ENCODE measurements around the gene SEZ6L2. TPM values are rescaled to one million over a fixed set of nuclear protein-coding genes. Genes with fewer than 3 reads are reported as not detected.

Gene SEZ6L2
- total RNA-seq, 1 donor from 2014 or later, result 69.6 TPM

DNA sequence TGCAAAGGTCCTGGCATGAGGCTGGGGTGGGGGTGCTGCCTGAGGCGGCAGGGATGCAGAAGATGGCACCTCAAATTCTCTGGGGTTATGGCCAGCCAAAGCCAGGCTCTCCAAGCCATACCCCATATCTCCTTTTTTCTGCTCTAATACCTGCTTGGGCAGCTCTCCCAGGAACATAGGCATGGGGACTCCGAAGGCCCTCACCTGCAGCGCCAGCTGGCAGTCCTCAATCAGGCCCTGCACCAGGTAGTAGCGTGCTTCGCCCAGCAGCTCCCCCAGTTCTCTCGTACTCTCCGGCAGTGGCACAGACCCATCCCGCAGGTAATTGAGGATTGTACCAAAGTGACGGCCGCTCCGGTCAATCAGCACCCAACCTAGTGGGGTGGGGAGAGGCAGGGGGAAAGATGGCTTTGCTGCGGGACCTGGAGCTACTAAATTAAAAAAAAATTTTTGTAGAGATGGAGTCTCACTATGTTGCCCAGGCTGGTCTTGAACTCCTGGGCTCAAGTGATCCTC lies 23.7 kb upstream of the SEZ6L2 start:
- Histone ChIP-seq H2AFZ (ENCODE audit: low read depth, low read length) (no peak overlapping the region), H3K4me3 (ENCODE audit: insufficient read depth, low read depth, low read length) (no peak overlapping the region), H3K79me2 (ENCODE audit: insufficient read depth, low read length) (peaks cover 29% of the 10 kb centered on the region), H3K36me3 (ENCODE audit: insufficient read depth, low read length) (peaks cover 13% of the 10 kb centered on the region), H4K20me1 (ENCODE audit: insufficient read depth, low read length) (peaks cover 16% of the 10 kb centered on the region), H3K4me2 (ENCODE audit: low read length) (no peak overlapping the region), H3K4me1 (ENCODE audit: insufficient read depth, low read length) (peaks cover 17% of the 10 kb centered on the region), H3K9ac (ENCODE audit: low read length) (no peak overlapping the region), H3K27me3 (ENCODE audit: insufficient read depth, low read length) (no peaks in the 10 kb centered on the region), H3K9me3 (ENCODE audit: insufficient read depth, low read depth, low read length) (no peaks in the 10 kb centered on the region), H3K27ac (ENCODE audit: low read depth, low read length) (no peak overlapping the region)
- Mint-ChIP-seq H3K9me3 (ENCODE audit: unreplicated experiment) (no peaks in the 10 kb centered on the region), H3K4me3 (ENCODE audit: unreplicated experiment) (no peak overlapping the region), H3K27ac (ENCODE audit: unreplicated experiment) (no peak overlapping the region), H3K4me1 (ENCODE audit: low read depth, unreplicated experiment) (peaks cover 9% of the 10 kb centered on the region), H3K27me3 (ENCODE audit: low read depth, unreplicated experiment) (no peaks in the 10 kb centered on the region), H3K36me3 (ENCODE audit: low read depth, unreplicated experiment) (peaks cover 3% of the 10 kb centered on the region)
- FAIRE-seq (no peak), DNase-seq (ENCODE audit: low read depth) (no peak)
- TF ChIP-seq, protein P1, sequence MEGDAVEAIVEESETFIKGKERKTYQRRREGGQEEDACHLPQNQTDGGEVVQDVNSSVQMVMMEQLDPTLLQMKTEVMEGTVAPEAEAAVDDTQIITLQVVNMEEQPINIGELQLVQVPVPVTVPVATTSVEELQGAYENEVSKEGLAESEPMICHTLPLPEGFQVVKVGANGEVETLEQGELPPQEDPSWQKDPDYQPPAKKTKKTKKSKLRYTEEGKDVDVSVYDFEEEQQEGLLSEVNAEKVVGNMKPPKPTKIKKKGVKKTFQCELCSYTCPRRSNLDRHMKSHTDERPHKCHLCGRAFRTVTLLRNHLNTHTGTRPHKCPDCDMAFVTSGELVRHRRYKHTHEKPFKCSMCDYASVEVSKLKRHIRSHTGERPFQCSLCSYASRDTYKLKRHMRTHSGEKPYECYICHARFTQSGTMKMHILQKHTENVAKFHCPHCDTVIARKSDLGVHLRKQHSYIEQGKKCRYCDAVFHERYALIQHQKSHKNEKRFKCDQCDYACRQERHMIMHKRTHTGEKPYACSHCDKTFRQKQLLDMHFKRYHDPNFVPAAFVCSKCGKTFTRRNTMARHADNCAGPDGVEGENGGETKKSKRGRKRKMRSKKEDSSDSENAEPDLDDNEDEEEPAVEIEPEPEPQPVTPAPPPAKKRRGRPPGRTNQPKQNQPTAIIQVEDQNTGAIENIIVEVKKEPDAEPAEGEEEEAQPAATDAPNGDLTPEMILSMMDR (IDR thresholded peaks at IDR 0.05; ENCODE audit: insufficient read depth, low read depth, low read length), result no peak
- no peak for TF ChIP-seq EZH2 (IDR thresholded peaks at IDR 0.05; ENCODE audit: insufficient read depth, low read length)

DNA sequence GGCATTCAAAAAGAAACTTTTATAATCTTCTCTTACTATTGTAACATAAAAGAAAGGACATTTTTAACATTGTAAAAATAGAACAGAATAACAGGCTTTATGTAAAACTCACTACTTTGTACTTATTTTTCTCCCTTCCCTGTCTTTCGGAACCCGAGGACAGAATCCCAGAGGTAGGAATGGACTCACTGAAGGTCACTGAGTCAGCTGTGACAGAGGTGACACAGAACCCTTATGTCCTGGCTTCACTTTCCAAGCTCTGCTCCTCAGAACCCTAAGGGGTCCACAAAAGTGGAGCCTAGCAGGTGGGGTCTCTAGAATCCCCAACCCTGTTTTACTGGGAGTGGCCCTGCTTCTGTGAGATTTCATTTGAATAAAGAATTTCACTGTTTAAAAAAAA lies 23.0 kb upstream of the SEZ6L2 start:
- peaks cover 15% of the 10 kb centered on the region for H3K4me1 ChIP-seq (ENCODE audit: insufficient read depth, low read length)
- H3K27ac ChIP-seq (ENCODE audit: low read depth, low read length), result no peak overlapping the region
- H3K36me3 ChIP-seq (ENCODE audit: insufficient read depth, low read length), result peaks cover 13% of the 10 kb centered on the region
- peaks cover 29% of the 10 kb centered on the region for H3K79me2 ChIP-seq (ENCODE audit: insufficient read depth, low read length)
- H3K9me3 ChIP-seq (ENCODE audit: insufficient read depth, low read depth, low read length), result no peaks in the 10 kb centered on the region
- no peak overlapping the region for H3K4me2 ChIP-seq (ENCODE audit: low read length)
- H3K27me3 ChIP-seq (ENCODE audit: insufficient read depth, low read length), result no peaks in the 10 kb centered on the region
- TF ChIP-seq EZH2 (IDR thresholded peaks at IDR 0.05; ENCODE audit: insufficient read depth, low read length), result no peak
- TF ChIP-seq, protein P1 (IDR thresholded peaks at IDR 0.05; ENCODE audit: insufficient read depth, low read depth, low read length), result no peak
- H3K9me3 Mint-ChIP-seq (ENCODE audit: unreplicated experiment), result no peaks in the 10 kb centered on the region
- FAIRE-seq (no peak), DNase-seq (ENCODE audit: low read depth) (no peak)
- H4K20me1 ChIP-seq (ENCODE audit: insufficient read depth, low read length), result peaks cover 16% of the 10 kb centered on the region
- H3K4me3 ChIP-seq (ENCODE audit: insufficient read depth, low read depth, low read length), result no peak overlapping the region
- H3K27me3 Mint-ChIP-seq (ENCODE audit: low read depth, unreplicated experiment), result no peaks in the 10 kb centered on the region
- H3K4me3 Mint-ChIP-seq (ENCODE audit: unreplicated experiment), result peak overlapping the region; percentile 20
- peaks cover 8% of the 10 kb centered on the region for H3K36me3 Mint-ChIP-seq (ENCODE audit: low read depth, unreplicated experiment)
- H2AFZ ChIP-seq (ENCODE audit: low read depth, low read length), result no peak overlapping the region
- H3K4me1 Mint-ChIP-seq (ENCODE audit: low read depth, unreplicated experiment), result peaks cover 9% of the 10 kb centered on the region
- no peak overlapping the region for H3K9ac ChIP-seq (ENCODE audit: low read length)
- H3K27ac Mint-ChIP-seq (ENCODE audit: unreplicated experiment), result no peak overlapping the region

DNA sequence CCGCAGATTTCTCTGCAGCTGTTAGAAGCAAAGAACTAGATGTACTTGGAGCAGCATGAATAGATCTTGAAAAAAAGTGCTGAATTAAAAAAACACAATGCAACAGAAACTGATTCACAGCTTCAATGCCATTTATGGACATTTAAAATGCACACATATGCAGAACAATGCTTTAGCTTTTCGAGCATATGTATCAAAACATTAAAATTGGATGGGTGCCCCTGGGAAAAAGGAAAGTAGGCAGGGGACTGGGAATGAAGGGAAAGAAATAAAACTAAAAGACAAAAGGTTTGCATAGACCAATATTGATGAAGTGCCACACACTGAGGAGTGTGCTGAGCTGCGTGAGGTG lies 21.7 kb upstream of the SEZ6L2 start:
- TF ChIP-seq, protein P1 (IDR thresholded peaks at IDR 0.05; ENCODE audit: insufficient read depth, low read depth, low read length), result no peak
- no peak for TF ChIP-seq EZH2 (IDR thresholded peaks at IDR 0.05; ENCODE audit: insufficient read depth, low read length)
- H3K4me3 ChIP-seq (ENCODE audit: insufficient read depth, low read depth, low read length), result no peak overlapping the region
- H2AFZ ChIP-seq (ENCODE audit: low read depth, low read length), result no peak overlapping the region
- DNase-seq (ENCODE audit: low read depth), result no peak
- Mint-ChIP-seq H3K4me1 (ENCODE audit: low read depth, unreplicated experiment) (peaks cover 4% of the 10 kb centered on the region), H3K4me3 (ENCODE audit: unreplicated experiment) (no peak overlapping the region), H3K36me3 (ENCODE audit: low read depth, unreplicated experiment) (peaks cover 12% of the 10 kb centered on the region), H3K27me3 (ENCODE audit: low read depth, unreplicated experiment) (no peaks in the 10 kb centered on the region), H3K27ac (ENCODE audit: unreplicated experiment) (no peak overlapping the region), H3K9me3 (ENCODE audit: unreplicated experiment) (no peaks in the 10 kb centered on the region)
- no peak overlapping the region for H3K27ac ChIP-seq (ENCODE audit: low read depth, low read length)
- no peak for FAIRE-seq
- H3K9me3 ChIP-seq (ENCODE audit: insufficient read depth, low read depth, low read length), result no peaks in the 10 kb centered on the region
- peaks cover 7% of the 10 kb centered on the region for H3K4me1 ChIP-seq (ENCODE audit: insufficient read depth, low read length)
- peaks cover 29% of the 10 kb centered on the region for H3K79me2 ChIP-seq (ENCODE audit: insufficient read depth, low read length)
- H3K4me2 ChIP-seq (ENCODE audit: low read length), result no peak overlapping the region
- H3K36me3 ChIP-seq (ENCODE audit: insufficient read depth, low read length), result peaks cover 13% of the 10 kb centered on the region
- no peaks in the 10 kb centered on the region for H3K27me3 ChIP-seq (ENCODE audit: insufficient read depth, low read length)
- peaks cover 16% of the 10 kb centered on the region for H4K20me1 ChIP-seq (ENCODE audit: insufficient read depth, low read length)
- no peak overlapping the region for H3K9ac ChIP-seq (ENCODE audit: low read length)
